Measurements from ENCODE around the gene CTNND1. TPM values are rescaled to one million over a fixed set of nuclear protein-coding genes. Genes with fewer than 3 reads are reported as not detected.
"Not testable (repeated sequence)": the region's sequence is repeated elsewhere in the genome, so short reads cannot be mapped to it uniquely, and the experiment has no call there.

The CTNND1 gene
- total and polyA plus RNA-seq, 2 experiments from 2014 or later, result 65.0 to 130 TPM

GRCh38 chr11:57713835-57714234 is 47.8 kb upstream of the CTNND1 start:
- H3K36me3 ChIP-seq (replicated peaks; ENCODE audit: insufficient read depth, low read depth), result no peaks in the 10 kb centered on the region
- TF ChIP-seq CTCF (IDR thresholded peaks at IDR 0.05; ENCODE audit: poor library complexity) (no peak), EZH2 (IDR thresholded peaks at IDR 0.05; ENCODE audit: borderline replicate concordance) (no peak), EZH2phosphoT487 (IDR thresholded peaks at IDR 0.05; ENCODE audit: low read depth, severe bottlenecking, unreplicated experiment) (no peak)

GRCh38 chr11:57716726-57717125 is 44.9 kb upstream of the CTNND1 start:
- not testable (repeated sequence) for H3K27me3 ChIP-seq; H3K9me2 ChIP-seq (replicated peaks; ENCODE audit: insufficient read depth); H3K4me3 ChIP-seq; H3K4me2 ChIP-seq; H3K27ac ChIP-seq; H4K20me1 ChIP-seq (ENCODE audit: insufficient read depth, poor library complexity, severe bottlenecking); H3K36me3 ChIP-seq (replicated peaks; ENCODE audit: insufficient read depth, low read depth); DNase-seq (ENCODE audit: low spot score); H3K9me3 ChIP-seq (ENCODE audit: low read depth); H2AFZ ChIP-seq
- Histone ChIP-seq H3K79me2 (peaks cover 65% of the 10 kb centered on the region), H3K4me1 (ENCODE audit: insufficient read depth) (peaks cover 14% of the 10 kb centered on the region)
- no CpG with 5 or more reads among the region's 34 CpGs for WGBS (ENCODE audit: low lambda C conversion rate, missing lambda C conversion rate)

More at GRCh38 chr11:57713835-57714234, 47.8 kb upstream of the CTNND1 start:
- H4K20me1 ChIP-seq (ENCODE audit: insufficient read depth, poor library complexity, severe bottlenecking), result no peaks in the 10 kb centered on the region
- peaks cover 21% of the 10 kb centered on the region for H3K4me1 ChIP-seq (ENCODE audit: insufficient read depth)
- H3K27ac ChIP-seq, result no peak overlapping the region
- no peaks in the 10 kb centered on the region for H3K9me3 ChIP-seq (ENCODE audit: low read depth)
- WGBS (ENCODE audit: low lambda C conversion rate, missing lambda C conversion rate), result 93% methylated on average over 2 of the region's 2 CpGs
- H3K4me2 ChIP-seq, result peak overlapping the region; percentile 96
- no peaks in the 10 kb centered on the region for H3K27me3 ChIP-seq
- no peak overlapping the region for H2AFZ ChIP-seq
- H3K9me2 ChIP-seq (replicated peaks; ENCODE audit: insufficient read depth), result no peaks in the 10 kb centered on the region
- no peak overlapping the region for H3K4me3 ChIP-seq
- H3K79me2 ChIP-seq, result peaks cover 59% of the 10 kb centered on the region
- no peak for DNase-seq (ENCODE audit: low spot score)

- Histone ChIP-seq H3K9me2 (replicated peaks; ENCODE audit: insufficient read depth) (no peaks in the 10 kb centered on the region), H3K4me3 (no peak overlapping the region), H3K36me3 (replicated peaks; ENCODE audit: insufficient read depth, low read depth) (no peaks in the 10 kb centered on the region), H3K4me1 (ENCODE audit: insufficient read depth) (no peaks in the 10 kb centered on the region), H3K27ac (peak overlapping the region; percentile 27), H3K79me2 (peaks cover 85% of the 10 kb centered on the region), H3K9me3 (ENCODE audit: low read depth) (no peaks in the 10 kb centered on the region), H3K27me3 (no peaks in the 10 kb centered on the region), H3K4me2 (no peak overlapping the region), H4K20me1 (ENCODE audit: insufficient read depth, poor library complexity, severe bottlenecking) (peaks cover 5% of the 10 kb centered on the region), H2AFZ (no peak overlapping the region)
- no peak for TF ChIP-seq EZH2phosphoT487 (IDR thresholded peaks at IDR 0.05; ENCODE audit: low read depth, severe bottlenecking, unreplicated experiment)
- no peak for TF ChIP-seq CTCF (IDR thresholded peaks at IDR 0.05; ENCODE audit: poor library complexity)
- TF ChIP-seq EZH2 (IDR thresholded peaks at IDR 0.05; ENCODE audit: borderline replicate concordance), result no peak
- DNase-seq (ENCODE audit: low spot score), result no peak
- 76% methylated on average over 2 of the region's 2 CpGs for WGBS (ENCODE audit: low lambda C conversion rate, missing lambda C conversion rate)
Measured at GRCh38 chr11:57727185-57727584, 34.4 kb upstream of the CTNND1 start.

- WGBS (ENCODE audit: low lambda C conversion rate, missing lambda C conversion rate), result 83% methylated on average over 7 of the region's 7 CpGs
- H4K20me1 ChIP-seq (ENCODE audit: insufficient read depth, poor library complexity, severe bottlenecking), result peaks cover 3% of the 10 kb centered on the region
Measured at GRCh38 chr11:57728829-57729228, 32.8 kb upstream of the CTNND1 start.

More at GRCh38 chr11:57728829-57729228, 32.8 kb upstream of the CTNND1 start:
- H3K36me3 ChIP-seq (replicated peaks; ENCODE audit: insufficient read depth, low read depth), result no peaks in the 10 kb centered on the region
- no peaks in the 10 kb centered on the region for H3K9me3 ChIP-seq (ENCODE audit: low read depth)
- no peaks in the 10 kb centered on the region for H3K27me3 ChIP-seq
- no peak overlapping the region for H3K27ac ChIP-seq
- DNase-seq (ENCODE audit: low spot score), result no peak
- H3K4me3 ChIP-seq, result no peak overlapping the region
- no peak overlapping the region for H3K4me2 ChIP-seq
- no peaks in the 10 kb centered on the region for H3K9me2 ChIP-seq (replicated peaks; ENCODE audit: insufficient read depth)
- H3K4me1 ChIP-seq (ENCODE audit: insufficient read depth), result no peaks in the 10 kb centered on the region
- peaks cover 83% of the 10 kb centered on the region for H3K79me2 ChIP-seq
- TF ChIP-seq EZH2phosphoT487 (IDR thresholded peaks at IDR 0.05; ENCODE audit: low read depth, severe bottlenecking, unreplicated experiment), result no peak
- no peak for TF ChIP-seq EZH2 (IDR thresholded peaks at IDR 0.05; ENCODE audit: borderline replicate concordance)
- TF ChIP-seq CTCF (IDR thresholded peaks at IDR 0.05; ENCODE audit: poor library complexity), result no peak
- H2AFZ ChIP-seq, result no peak overlapping the region

Data from hepatocyte (in vitro differentiated cells).